ENCODE results near the gene CCDC107.
"Not testable (repeated sequence)": the region's sequence is repeated elsewhere in the genome, so short reads cannot be mapped to it uniquely, and the experiment has no call there.

CCDC107 gene

GRCh38 chr9:35658137-35658967 lies at the start of gene CCDC107:
Gene CCDC107 (plus strand): TSS chr9:35658292. CDS start chr9:35658380, 88 bp downstream.
- H2AFZ ChIP-seq (ENCODE audit: low read depth, low read length): peak within 1 kb of the TSS; percentile 64; the same call in 1 of the 2 replicates
- H3K4me1 ChIP-seq (ENCODE audit: low read length): peaks cover 14% of the 10 kb centered on the region
- peak within 1 kb of the TSS; percentile 98 for H3K4me2 ChIP-seq (ENCODE audit: low read length)
- H3K36me3 ChIP-seq (replicated peaks; ENCODE audit: low read depth, low read length): peaks cover 29% of the 10 kb centered on the region
- H3K9ac ChIP-seq (ENCODE audit: low read length): peak within 1 kb of the TSS; percentile 90
- no peaks in the 10 kb centered on the region for H4K20me1 ChIP-seq (ENCODE audit: insufficient read depth, low read length)
- no peaks in the 10 kb centered on the region for H3K9me3 ChIP-seq (ENCODE audit: insufficient read depth, low read length)
- H3K79me2 ChIP-seq (ENCODE audit: low read length): peaks cover 12% of the 10 kb centered on the region
- no peaks in the 10 kb centered on the region for H3K27me3 ChIP-seq (ENCODE audit: low read depth, low read length)
- peak within 1 kb of the TSS; percentile 77 for H3K27ac ChIP-seq (ENCODE audit: low read length)
- TF ChIP-seq EZH2phosphoT487 (IDR thresholded peaks at IDR 0.05; ENCODE audit: low read depth): no peak
- peak; percentile 56 for TF ChIP-seq CTCF (IDR thresholded peaks at IDR 0.05; ENCODE audit: low read depth, low read length)
- peak within 1 kb of the TSS; percentile 83 for H3K4me3 ChIP-seq (ENCODE audit: low read length)

- H3K36me3 ChIP-seq (replicated peaks; ENCODE audit: low read depth, low read length): peaks cover 15% of the 10 kb centered on the region
These were observed 48.9 kb upstream of the CCDC107 start for GRCh38 chr9:35609001-35609819.

GRCh38 chr9:35609820-35610163 lies 48.3 kb upstream of the CCDC107 start:
- Histone ChIP-seq H3K27me3 (ENCODE audit: low read depth, low read length) (no peaks in the 10 kb centered on the region), H3K27ac (ENCODE audit: low read length) (no peak overlapping the region), H3K9ac (ENCODE audit: low read length) (no peak overlapping the region), H4K20me1 (ENCODE audit: insufficient read depth, low read length) (no peaks in the 10 kb centered on the region), H3K79me2 (ENCODE audit: low read length) (peaks cover 5% of the 10 kb centered on the region; the same call in 1 of the 2 replicates), H2AFZ (ENCODE audit: low read depth, low read length) (no peak overlapping the region), H3K4me2 (ENCODE audit: low read length) (no peak overlapping the region), H3K4me3 (ENCODE audit: low read length) (no peak overlapping the region), H3K36me3 (replicated peaks; ENCODE audit: low read depth, low read length) (peaks cover 15% of the 10 kb centered on the region), H3K4me1 (ENCODE audit: low read length) (peaks cover 7% of the 10 kb centered on the region), H3K9me3 (ENCODE audit: insufficient read depth, low read length) (no peaks in the 10 kb centered on the region)
- TF ChIP-seq EZH2phosphoT487 (IDR thresholded peaks at IDR 0.05; ENCODE audit: low read depth) (no peak), CTCF (IDR thresholded peaks at IDR 0.05; ENCODE audit: low read depth, low read length) (no peak)

More at GRCh38 chr9:35609001-35609819, 48.9 kb upstream of the CCDC107 start:
- Histone ChIP-seq H4K20me1 (ENCODE audit: insufficient read depth, low read length) (no peaks in the 10 kb centered on the region), H3K27ac (ENCODE audit: low read length) (no peak overlapping the region), H3K27me3 (ENCODE audit: low read depth, low read length) (no peaks in the 10 kb centered on the region), H3K4me2 (ENCODE audit: low read length) (no peak overlapping the region), H2AFZ (ENCODE audit: low read depth, low read length) (no peak overlapping the region), H3K9me3 (ENCODE audit: insufficient read depth, low read length) (no peaks in the 10 kb centered on the region), H3K9ac (ENCODE audit: low read length) (no peak overlapping the region), H3K4me3 (ENCODE audit: low read length) (no peak overlapping the region), H3K79me2 (ENCODE audit: low read length) (peaks cover 5% of the 10 kb centered on the region; the same call in 1 of the 2 replicates), H3K4me1 (ENCODE audit: low read length) (peaks cover 7% of the 10 kb centered on the region)
- TF ChIP-seq CTCF (IDR thresholded peaks at IDR 0.05; ENCODE audit: low read depth, low read length) (no peak), EZH2phosphoT487 (IDR thresholded peaks at IDR 0.05; ENCODE audit: low read depth) (no peak)

GRCh38 chr9:35611230-35611797 lies 46.8 kb upstream of the CCDC107 start:
- H3K27me3 ChIP-seq (ENCODE audit: low read depth, low read length): no peaks in the 10 kb centered on the region
- H3K36me3 ChIP-seq (replicated peaks; ENCODE audit: low read depth, low read length): peaks cover 15% of the 10 kb centered on the region
- peak; percentile 54 for TF ChIP-seq CTCF (IDR thresholded peaks at IDR 0.05; ENCODE audit: low read depth, low read length)
- no peak for TF ChIP-seq EZH2phosphoT487 (IDR thresholded peaks at IDR 0.05; ENCODE audit: low read depth)
- H2AFZ ChIP-seq (ENCODE audit: low read depth, low read length): no peak overlapping the region
- no peaks in the 10 kb centered on the region for H3K9me3 ChIP-seq (ENCODE audit: insufficient read depth, low read length)
- no peak overlapping the region for H3K27ac ChIP-seq (ENCODE audit: low read length)
- H3K4me1 ChIP-seq (ENCODE audit: low read length): peaks cover 8% of the 10 kb centered on the region
- H3K9ac ChIP-seq (ENCODE audit: low read length): no peak overlapping the region
- H3K79me2 ChIP-seq (ENCODE audit: low read length): no peaks in the 10 kb centered on the region
- no peak overlapping the region for H3K4me3 ChIP-seq (ENCODE audit: low read length)
- no peaks in the 10 kb centered on the region for H4K20me1 ChIP-seq (ENCODE audit: insufficient read depth, low read length)
- H3K4me2 ChIP-seq (ENCODE audit: low read length): no peak overlapping the region

- H3K4me3 ChIP-seq (ENCODE audit: low read length); H3K9ac ChIP-seq (ENCODE audit: low read length); H2AFZ ChIP-seq (ENCODE audit: low read depth, low read length); H3K4me1 ChIP-seq (ENCODE audit: low read length); H3K9me3 ChIP-seq (ENCODE audit: insufficient read depth, low read length); H4K20me1 ChIP-seq (ENCODE audit: insufficient read depth, low read length); H3K27ac ChIP-seq (ENCODE audit: low read length); H3K79me2 ChIP-seq (ENCODE audit: low read length); H3K4me2 ChIP-seq (ENCODE audit: low read length); H3K27me3 ChIP-seq (ENCODE audit: low read depth, low read length): not testable (repeated sequence)
- H3K36me3 ChIP-seq (replicated peaks; ENCODE audit: low read depth, low read length): peaks cover 15% of the 10 kb centered on the region
These were observed 46.0 kb upstream of the CCDC107 start for GRCh38 chr9:35612066-35612465.

All from OCI-LY3 (cell line).